SK-N-SH (cell line): ENCODE data around the gene FLRT2. TPM values are rescaled to one million over a fixed set of nuclear protein-coding genes. Genes with fewer than 3 reads are reported as not detected.

ENCODE experiments used
- CTCF ChIA-PET: fragments of 300-600, 350-600 bp; formaldehyde crosslinking; extraction: SDS; loops from one replicate; lab custom pipeline; 2021; lab: Yijun Ruan, JAX
- POLR2A ChIA-PET: fragments of 350-600 bp; sonication (Branson Sonifier 250); formaldehyde crosslinking; extraction: SDS; loops from one replicate; lab custom pipeline; 2020; ENCODE audit warnings: antibody characterized with exemption, inconsistent platforms; lab: Yijun Ruan, JAX
- DNase-seq: peaks from one replicate; pipeline ENCODE4 v3.0.0; 2012
- H2AFZ ChIP-seq: fragments of 200-600 bp; sonication (generic); 2 replicates; pipeline ENCODE4 v1.8.1; 2016; ENCODE audit warnings: antibody characterized with exemption, mild to moderate bottlenecking, low read depth
- H3F3A ChIP-seq: fragments of 200-600 bp; sonication (generic); replicated peaks from 2 replicates; pipeline ENCODE3; 2016; ENCODE audit warnings: antibody characterized with exemption, mild to moderate bottlenecking; ENCODE audit not compliant: insufficient read depth
- H3K27ac ChIP-seq, 2 experiments: fragments of 200-500 bp in 1 of 2; fragments of 200-600 bp in 1 of 2; sonication (Bioruptor generic) in 1 of 2; sonication (generic), shearing (Covaris generic) in 1 of 2; 2 replicates each; pipeline versions ENCODE4 v1.5.1 to v1.6.1; 2014 to 2016; ENCODE audit warnings: low read depth in 2 of 2, inconsistent platforms in 1 of 2, low read length in 1 of 2, mild to moderate bottlenecking in 1 of 2, mixed read lengths in 1 of 2
- H3K27me3 ChIP-seq: fragments of 200-600 bp; sonication (generic), shearing (Covaris generic); 2 replicates; pipeline ENCODE4 v1.6.1; 2016; ENCODE audit warnings: mixed run types; ENCODE audit not compliant: insufficient read depth
- H3K36me3 ChIP-seq, 2 experiments: fragments of 200-500 bp in 1 of 2; fragments of 200-600 bp in 1 of 2; sonication (Bioruptor generic) in 1 of 2; sonication (generic) in 1 of 2; replicated peaks in 1 of 2; 2 replicates each; pipeline versions ENCODE3 to v1.5.1; 2014 to 2016; ENCODE audit warnings: low read length in 1 of 2, mild to moderate bottlenecking in 1 of 2; ENCODE audit not compliant: insufficient read depth in 2 of 2, control insufficient read depth in 1 of 2
- H3K4me1 ChIP-seq, 2 experiments: fragments of 200-500 bp in 1 of 2; fragments of 200-600 bp in 1 of 2; sonication (Bioruptor generic) in 1 of 2; sonication (generic), shearing (Covaris generic) in 1 of 2; 2 replicates each; pipeline versions ENCODE4 v1.5.1 to v1.6.1; 2014 to 2016; ENCODE audit warnings: low read depth in 1 of 2, low read length in 1 of 2, mixed run types in 1 of 2; ENCODE audit not compliant: insufficient read depth in 2 of 2, control insufficient read depth in 1 of 2
- H3K4me2 ChIP-seq: fragments of 200-600 bp; sonication (generic), shearing (Covaris generic); 2 replicates; pipeline ENCODE4 v1.6.1; 2017; ENCODE audit warnings: mixed run types
- H3K4me3 ChIP-seq, 2 experiments: fragments of 200-500 bp in 1 of 2; fragments of 200-600 bp in 1 of 2; sonication (Bioruptor generic) in 1 of 2; sonication (generic), shearing (Covaris generic) in 1 of 2; 2 replicates each; pipeline versions ENCODE4 v1.5.1 to v1.8.1; 2014 to 2016; ENCODE audit warnings: low read depth in 2 of 2, inconsistent platforms in 1 of 2, low read length in 1 of 2, mild to moderate bottlenecking in 1 of 2, mixed read lengths in 1 of 2, moderate library complexity in 1 of 2
- H3K79me2 ChIP-seq: fragments of 200-600 bp; sonication (generic); 2 replicates; pipeline ENCODE4 v1.8.1; 2017; ENCODE audit warnings: mild to moderate bottlenecking; ENCODE audit not compliant: insufficient read depth
- H3K9ac ChIP-seq: fragments of 200-600 bp; sonication (generic); 2 replicates; pipeline ENCODE4 v1.6.1; 2017; ENCODE audit warnings: mixed run types
- H3K9me2 ChIP-seq: fragments of 200-600 bp; sonication (generic); 2 replicates; pipeline ENCODE4 v1.6.1; 2017; ENCODE audit warnings: mixed run types
- H3K9me3 ChIP-seq: fragments of 200-600 bp; sonication (generic); 2 replicates; pipeline ENCODE4 v1.6.1; 2017; ENCODE audit warnings: mixed run types, mild to moderate bottlenecking, moderate library complexity
- H4K20me1 ChIP-seq: fragments of 200-600 bp; sonication (generic); 2 replicates; pipeline ENCODE4 v1.6.1; 2017; ENCODE audit warnings: mild to moderate bottlenecking, mixed run types; ENCODE audit not compliant: insufficient read depth
- CHD2 ChIP-seq: fragments of 150-350 bp; IDR thresholded peaks from 2 replicates; pipeline ENCODE4 v1.6.1; 2018; ENCODE audit warnings: low read length; ENCODE audit not compliant: partially characterized antibody
- ELF1 ChIP-seq: IDR thresholded peaks from 2 replicates; pipeline ENCODE4 v1.4.0; 2012
- EZH2phosphoT487 ChIP-seq: fragments of 200-600 bp; sonication (generic); IDR thresholded peaks from 2 replicates; pipeline ENCODE4 v1.6.1; 2017; ENCODE audit warnings: low read depth, mixed run types, mild to moderate bottlenecking, antibody characterized with exemption, moderate library complexity, borderline replicate concordance
- FOSL2 ChIP-seq: IDR thresholded peaks from 2 replicates; pipeline ENCODE4 v1.4.0; 2012; ENCODE audit warnings: low read depth, mild to moderate bottlenecking, moderate library complexity, borderline replicate concordance
- GABPA ChIP-seq: IDR thresholded peaks from 2 replicates; pipeline ENCODE4 v1.4.0; 2012; ENCODE audit warnings: low read depth, mild to moderate bottlenecking
- GATA2 ChIP-seq: sonication (generic); formaldehyde crosslinking; IDR thresholded peaks from 2 replicates; pipeline ENCODE4 v1.5.0; 2020; ENCODE audit warnings: mild to moderate bottlenecking, missing genetic modification reagents
- JUND ChIP-seq: IDR thresholded peaks from 2 replicates; pipeline ENCODE4 v1.4.0; 2012
- MEF2A ChIP-seq: IDR thresholded peaks from 2 replicates; pipeline ENCODE4 v1.4.0; 2012; ENCODE audit warnings: low read depth, borderline replicate concordance
- MXI1 ChIP-seq: IDR thresholded peaks from 2 replicates; pipeline ENCODE4 v1.6.1; 2012; ENCODE audit warnings: mild to moderate bottlenecking, low read depth, low read length, improper control_type of control experiment
- NFIC ChIP-seq: IDR thresholded peaks from 2 replicates; pipeline ENCODE4 v1.4.0; 2012; ENCODE audit warnings: borderline replicate concordance
- POLR2AphosphoS5 ChIP-seq: IDR thresholded peaks from 2 replicates; pipeline ENCODE4 v1.6.1; 2012; ENCODE audit warnings: low read depth, low read length
- RCOR1 ChIP-seq: fragments of 150-350 bp; IDR thresholded peaks from 2 replicates; pipeline ENCODE4 v1.6.1; 2017; ENCODE audit warnings: antibody characterized with exemption, low read length
- RFX5 ChIP-seq: IDR thresholded peaks from 2 replicates; pipeline ENCODE4 v1.6.1; 2012; ENCODE audit warnings: mild to moderate bottlenecking, improper control_type of control experiment, low read length
- RXRA ChIP-seq: IDR thresholded peaks from 2 replicates; pipeline ENCODE4 v1.4.0; 2012; ENCODE audit warnings: low read depth, mild to moderate bottlenecking, borderline replicate concordance
- SMC3 ChIP-seq: IDR thresholded peaks from 2 replicates; pipeline ENCODE4 v1.6.1; 2012; ENCODE audit warnings: low read depth, low read length, improper control_type of control experiment
- TAF1 ChIP-seq: IDR thresholded peaks from 2 replicates; pipeline ENCODE4 v1.6.1; 2012; ENCODE audit warnings: low read depth, mild to moderate bottlenecking, low read length, moderate library complexity, borderline replicate concordance
- TCF12 ChIP-seq: IDR thresholded peaks from 2 replicates; pipeline ENCODE4 v1.4.0; 2012
- TEAD4 ChIP-seq: IDR thresholded peaks from 2 replicates; pipeline ENCODE4 v1.4.0; 2012; ENCODE audit warnings: mild to moderate bottlenecking, borderline replicate concordance; ENCODE audit not compliant: insufficient read depth
- YY1 ChIP-seq: IDR thresholded peaks from 2 replicates; pipeline ENCODE4 v1.4.0; 2012; ENCODE audit warnings: low read depth, mild to moderate bottlenecking
- WGBS: methylation state at CpG from one replicate; pipeline ENCODE4 v1.1.6; 2017; ENCODE audit warnings: low lambda C conversion rate; 5-methylcytosine and 5-hydroxymethylcytosine counted together
- polyA plus RNA-seq, 3 experiments: library from polyadenylated mRNA; depleted of rRNA; stranded (reverse); fragments of >200 nt; gene quantifications; 2 replicates each; pipeline ENCODE4 v1.2.3, GENCODE V29; 2012
- TF ChIP-seq, protein P1 (sequence below): IDR thresholded peaks from 2 replicates; pipeline ENCODE4; 2012
- TF ChIP-seq, protein P2 (sequence below): IDR thresholded peaks from 2 replicates; pipeline ENCODE4 v1.4.0; 2012; ENCODE audit warnings: low read depth
- TF ChIP-seq, protein P3 (sequence below): fragments of 150-350 bp; IDR thresholded peaks from 2 replicates; pipeline ENCODE4 v1.6.1; 2017; ENCODE audit warnings: antibody characterized with exemption, low read length, low read depth, borderline replicate concordance
- TF ChIP-seq, protein P4 (sequence below): fragments of 150-350 bp; IDR thresholded peaks from 2 replicates; pipeline ENCODE4 v1.6.1; 2016; ENCODE audit warnings: mild to moderate bottlenecking, low read depth, low read length
- TF ChIP-seq, protein P5 (sequence below): fragments of 200-600 bp; sonication (generic); IDR thresholded peaks from 2 replicates; pipeline ENCODE4 v1.6.1; 2017; ENCODE audit warnings: antibody characterized with exemption, mild to moderate bottlenecking, moderate library complexity

Gene FLRT2
- polyA plus RNA-seq, 1 of the 3 experiments (the other 2 are of a cell fraction), result 10.8 TPM

DNA sequence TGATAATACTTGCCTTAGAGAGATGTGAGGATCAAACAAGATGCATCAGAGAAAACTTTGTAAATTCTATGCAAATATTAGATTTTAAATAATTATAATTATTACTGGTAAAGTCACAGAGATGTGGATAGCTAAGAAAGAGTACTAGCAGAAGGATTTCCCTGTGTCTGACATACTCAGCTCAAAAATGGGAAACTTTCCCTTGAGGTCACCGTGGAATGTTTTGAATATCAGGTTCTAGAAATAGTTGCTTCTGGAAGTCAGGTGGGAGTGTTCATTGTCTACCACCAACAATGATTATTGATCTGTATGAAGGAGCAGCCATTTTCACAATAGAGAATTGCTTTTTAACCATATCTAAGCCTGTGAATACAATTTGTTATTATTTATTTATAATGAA lies 71.7 kb downstream of the FLRT2 start:
- H3F3A ChIP-seq, result peaks cover 5% of the 10 kb centered on the region
- H3K27ac ChIP-seq, result no peak overlapping the region
- ChIA-PET CTCF (interaction anchor here (0.8 kb wide), 1 partner anchor 10 kb away, joined by 4 read pairs; no protein-coding TSS in a partner anchor), POLR2A (no interaction called here)
- TF ChIP-seq JUND (no peak), RXRA (no peak), CHD2 (no peak), TCF12 (no peak), YY1 (no peak), MXI1 (no peak), EZH2phosphoT487 (no peak), GATA2 (CRISPR knock-in tag) (no peak), ELF1 (no peak), GABPA (no peak)
- TF ChIP-seq, protein P1, sequence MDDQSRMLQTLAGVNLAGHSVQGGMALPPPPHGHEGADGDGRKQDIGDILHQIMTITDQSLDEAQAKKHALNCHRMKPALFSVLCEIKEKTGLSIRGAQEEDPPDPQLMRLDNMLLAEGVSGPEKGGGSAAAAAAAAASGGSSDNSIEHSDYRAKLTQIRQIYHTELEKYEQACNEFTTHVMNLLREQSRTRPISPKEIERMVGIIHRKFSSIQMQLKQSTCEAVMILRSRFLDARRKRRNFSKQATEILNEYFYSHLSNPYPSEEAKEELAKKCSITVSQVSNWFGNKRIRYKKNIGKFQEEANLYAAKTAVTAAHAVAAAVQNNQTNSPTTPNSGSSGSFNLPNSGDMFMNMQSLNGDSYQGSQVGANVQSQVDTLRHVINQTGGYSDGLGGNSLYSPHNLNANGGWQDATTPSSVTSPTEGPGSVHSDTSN, result no peak
- TF ChIP-seq, protein P2, sequence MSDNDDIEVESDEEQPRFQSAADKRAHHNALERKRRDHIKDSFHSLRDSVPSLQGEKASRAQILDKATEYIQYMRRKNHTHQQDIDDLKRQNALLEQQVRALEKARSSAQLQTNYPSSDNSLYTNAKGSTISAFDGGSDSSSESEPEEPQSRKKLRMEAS, result no peak
- H3K27me3 ChIP-seq, result no peaks in the 10 kb centered on the region
- H2AFZ ChIP-seq, result no peak overlapping the region
- peaks cover 24% of the 10 kb centered on the region; the same call in 1 of the 2 replicates for H3K79me2 ChIP-seq
- H4K20me1 ChIP-seq, result no peaks in the 10 kb centered on the region
- peaks cover 0 to 16% of the 10 kb centered on the region in 2 experiments; a peak in 1 of 4 replicates for H3K4me1 ChIP-seq
- H3K36me3 ChIP-seq, result no peaks in the 10 kb centered on the region
- H3K9me3 ChIP-seq, result no peaks in the 10 kb centered on the region
- H3K9ac ChIP-seq, result no peak overlapping the region
- 11% methylated on average over 1 of the region's 1 CpG for WGBS
- H3K4me2 ChIP-seq, result no peak overlapping the region
- DNase-seq, result no peak
- H3K9me2 ChIP-seq, result no peaks in the 10 kb centered on the region
- no peak overlapping the region for H3K4me3 ChIP-seq

DNA sequence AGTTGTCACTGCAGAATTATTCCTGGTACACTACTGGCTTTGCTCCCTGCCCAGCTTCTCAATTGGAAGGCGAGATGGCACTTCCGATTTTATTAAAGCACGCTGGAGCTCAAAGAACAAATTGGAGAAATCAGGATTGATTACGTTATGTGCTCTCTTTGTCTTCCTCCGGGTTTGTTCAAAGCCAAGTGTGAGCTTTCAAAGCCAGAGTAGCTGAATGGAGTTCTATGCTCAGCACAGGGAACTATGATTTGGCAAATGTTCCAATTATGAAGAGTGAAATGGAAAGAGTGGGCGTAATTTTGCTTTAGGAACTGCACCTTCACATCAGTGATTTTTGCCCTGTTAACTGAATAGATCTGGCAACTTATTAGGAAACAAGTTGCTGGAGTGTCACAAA lies 72.4 kb downstream of the FLRT2 start:
- no peak overlapping the region for H3K4me2 ChIP-seq
- no peak overlapping the region for H2AFZ ChIP-seq
- no peaks in the 10 kb centered on the region for H3K36me3 ChIP-seq
- no peak overlapping the region for H3K27ac ChIP-seq
- CTCF ChIA-PET, result no interaction called here
- no peaks in the 10 kb centered on the region for H3K9me3 ChIP-seq
- H3K4me3 ChIP-seq, result no peak overlapping the region
- H3K4me1 ChIP-seq, result peaks cover 0 to 20% of the 10 kb centered on the region in 2 experiments; a peak in 1 of 4 replicates
- no peaks in the 10 kb centered on the region for H3K9me2 ChIP-seq
- H3K27me3 ChIP-seq, result no peaks in the 10 kb centered on the region
- peaks cover 5% of the 10 kb centered on the region for H3F3A ChIP-seq
- no peaks in the 10 kb centered on the region for H4K20me1 ChIP-seq
- H3K9ac ChIP-seq, result no peak overlapping the region
- WGBS, result 49% methylated on average over 6 of the region's 6 CpGs
- TF ChIP-seq EZH2phosphoT487 (no peak), RCOR1 (no peak), SMC3 (no peak), CHD2 (no peak), TEAD4 (no peak), GATA2 (CRISPR knock-in tag) (no peak), RFX5 (no peak), TAF1 (no peak), NFIC (no peak), FOSL2 (no peak), MEF2A (no peak), POLR2AphosphoS5 (no peak)
- TF ChIP-seq, protein P3, sequence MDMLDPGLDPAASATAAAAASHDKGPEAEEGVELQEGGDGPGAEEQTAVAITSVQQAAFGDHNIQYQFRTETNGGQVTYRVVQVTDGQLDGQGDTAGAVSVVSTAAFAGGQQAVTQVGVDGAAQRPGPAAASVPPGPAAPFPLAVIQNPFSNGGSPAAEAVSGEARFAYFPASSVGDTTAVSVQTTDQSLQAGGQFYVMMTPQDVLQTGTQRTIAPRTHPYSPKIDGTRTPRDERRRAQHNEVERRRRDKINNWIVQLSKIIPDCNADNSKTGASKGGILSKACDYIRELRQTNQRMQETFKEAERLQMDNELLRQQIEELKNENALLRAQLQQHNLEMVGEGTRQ, result no peak
- TF ChIP-seq, protein P4, sequence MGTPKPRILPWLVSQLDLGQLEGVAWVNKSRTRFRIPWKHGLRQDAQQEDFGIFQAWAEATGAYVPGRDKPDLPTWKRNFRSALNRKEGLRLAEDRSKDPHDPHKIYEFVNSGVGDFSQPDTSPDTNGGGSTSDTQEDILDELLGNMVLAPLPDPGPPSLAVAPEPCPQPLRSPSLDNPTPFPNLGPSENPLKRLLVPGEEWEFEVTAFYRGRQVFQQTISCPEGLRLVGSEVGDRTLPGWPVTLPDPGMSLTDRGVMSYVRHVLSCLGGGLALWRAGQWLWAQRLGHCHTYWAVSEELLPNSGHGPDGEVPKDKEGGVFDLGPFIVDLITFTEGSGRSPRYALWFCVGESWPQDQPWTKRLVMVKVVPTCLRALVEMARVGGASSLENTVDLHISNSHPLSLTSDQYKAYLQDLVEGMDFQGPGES, result no peak
- TF ChIP-seq, protein P5, sequence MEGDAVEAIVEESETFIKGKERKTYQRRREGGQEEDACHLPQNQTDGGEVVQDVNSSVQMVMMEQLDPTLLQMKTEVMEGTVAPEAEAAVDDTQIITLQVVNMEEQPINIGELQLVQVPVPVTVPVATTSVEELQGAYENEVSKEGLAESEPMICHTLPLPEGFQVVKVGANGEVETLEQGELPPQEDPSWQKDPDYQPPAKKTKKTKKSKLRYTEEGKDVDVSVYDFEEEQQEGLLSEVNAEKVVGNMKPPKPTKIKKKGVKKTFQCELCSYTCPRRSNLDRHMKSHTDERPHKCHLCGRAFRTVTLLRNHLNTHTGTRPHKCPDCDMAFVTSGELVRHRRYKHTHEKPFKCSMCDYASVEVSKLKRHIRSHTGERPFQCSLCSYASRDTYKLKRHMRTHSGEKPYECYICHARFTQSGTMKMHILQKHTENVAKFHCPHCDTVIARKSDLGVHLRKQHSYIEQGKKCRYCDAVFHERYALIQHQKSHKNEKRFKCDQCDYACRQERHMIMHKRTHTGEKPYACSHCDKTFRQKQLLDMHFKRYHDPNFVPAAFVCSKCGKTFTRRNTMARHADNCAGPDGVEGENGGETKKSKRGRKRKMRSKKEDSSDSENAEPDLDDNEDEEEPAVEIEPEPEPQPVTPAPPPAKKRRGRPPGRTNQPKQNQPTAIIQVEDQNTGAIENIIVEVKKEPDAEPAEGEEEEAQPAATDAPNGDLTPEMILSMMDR, result no peak
- TF ChIP-seq, protein P2, result no peak
- no peak for DNase-seq
- POLR2A ChIA-PET, result no interaction called here
- H3K79me2 ChIP-seq, result peaks cover 22% of the 10 kb centered on the region; the same call in 1 of the 2 replicates
